ENCODE results near the gene CPNE6. TPM values are rescaled to one million over a fixed set of nuclear protein-coding genes. Genes with fewer than 3 reads are reported as not detected.

CPNE6 gene
- total and polyA plus RNA-seq, 2 of the 13 experiments (the other 11 are each of a cell fraction or from before 2014, with no cell fraction given): not detected

- Histone ChIP-seq H3K27ac (ENCODE audit: extremely low read length, insufficient read depth, low read length) (no peak overlapping the region), H3K4me2 (ENCODE audit: low read depth, low read length) (no peak overlapping the region), H3K4me3 (replicated peaks in 1 of 3; ENCODE audit: insufficient read depth in 1 of 3, low read depth in 2 of 3, low read length in 3 of 3) (no peak overlapping the region), H3K9ac (ENCODE audit: insufficient read depth, low read depth, low read length) (no peak overlapping the region), H3K27me3 (ENCODE audit: control insufficient read depth in 1 of 2, insufficient read depth in 2 of 2, low read length in 2 of 2) (peaks cover 0 to 9% of the 10 kb centered on the region in 2 experiments; a peak in 1 of 5 replicates), H4K20me1 (ENCODE audit: insufficient read depth, low read length) (0 out of 2 replicates have a peak, but pooled peaks cover 4% of the 10 kb centered on the region), H3K79me2 (ENCODE audit: insufficient read depth, low read length) (peaks cover 26% of the 10 kb centered on the region), H2AFZ (ENCODE audit: low read length) (no peak overlapping the region), H3K9me3 (ENCODE audit: low read length) (no peaks in the 10 kb centered on the region), H3K4me1 (ENCODE audit: insufficient read depth, low read length) (peaks cover 67% of the 10 kb centered on the region), H3K36me3 (replicated peaks in 1 of 2; ENCODE audit: control insufficient read depth in 1 of 2, insufficient read depth in 2 of 2, low read length in 2 of 2) (peaks cover 6 to 8% of the 10 kb centered on the region in 2 experiments)
- CTCF ChIA-PET (ENCODE audit: low intra/inter-chr PET ratio, low total read pairs): interaction anchor here (0.6 to 4.2 kb wide), 5 partner anchors 14 to 78 kb away, joined by 3 to 109 read pairs (median 31); no protein-coding TSS in a partner anchor
- in situ Hi-C loops (cut with HindIII; ENCODE audit: extremely low pct_ligation_motif_present, low pct_unique_long_range_greater_than_20kb) (loop anchor here (5.0 kb wide), 2 partner anchors 35 to 80 kb away; no protein-coding TSS in a partner anchor), intact Hi-C loops (cut with micrococcal nuclease; ENCODE audit: unreplicated experiment) (loop anchor here (5.0 kb wide), 2 partner anchors 110 to 480 kb away; no protein-coding TSS in a partner anchor)
- TF ChIP-seq MBNL3 (CRISPR knock-in tag; conservative IDR thresholded peaks at IDR 0.05): 0 out of 2 replicates have a peak, but pooled peaks have one; percentile 8
- no peak for TF ChIP-seq TBL1XR1 (IDR thresholded peaks at IDR 0.05; ENCODE audit: borderline replicate concordance, low read length, partially characterized antibody)
- no peak for TF ChIP-seq ZNF782 (CRISPR knock-in tag; IDR thresholded peaks at IDR 0.05; ENCODE audit: borderline replicate concordance)
- peak; percentile 30; the same call in 1 of the 2 replicates for TF ChIP-seq NR2F6 (IDR thresholded peaks at IDR 0.05)
- TF ChIP-seq NR2F6 (CRISPR knock-in tag; IDR thresholded peaks at IDR 0.05): no peak
- 0 out of 4 replicates have a peak, but pooled peaks of 1 of the 2 experiments have one; percentile 4 for TF ChIP-seq POLR2A (IDR thresholded peaks at IDR 0.05; ENCODE audit: insufficient read depth in 1 of 2, low read depth in 2 of 2, low read length in 2 of 2)
- TF ChIP-seq ZNF230 (CRISPR knock-in tag; IDR thresholded peaks at IDR 0.05): 0 out of 2 replicates have a peak, but pooled peaks have one; percentile 18
- no peak for TF ChIP-seq RFXANK (CRISPR knock-in tag; IDR thresholded peaks at IDR 0.05)
- no peak for TF ChIP-seq ETV6 (CRISPR knock-in tag; conservative IDR thresholded peaks at IDR 0.05)
- TF ChIP-seq ZC3H4 (CRISPR knock-in tag; IDR thresholded peaks at IDR 0.05; ENCODE audit: borderline replicate concordance): peak; percentile 40; the same call in 1 of the 2 replicates
- no peak for TF ChIP-seq JUNB (CRISPR knock-in tag; IDR thresholded peaks at IDR 0.05; ENCODE audit: borderline replicate concordance)
- no peak for TF ChIP-seq CCAR2 (optimal IDR thresholded peaks at IDR 0.05; ENCODE audit: low read depth, low read length)
- TF ChIP-seq ZNF512 (CRISPR knock-in tag; IDR thresholded peaks at IDR 0.05): no peak
- TF ChIP-seq BRF2 (CRISPR knock-in tag; IDR thresholded peaks at IDR 0.05): peak; percentile 12; the same call in 1 of the 2 replicates
- no peak for TF ChIP-seq ZNF619 (CRISPR knock-in tag; IDR thresholded peaks at IDR 0.05)
- TF ChIP-seq CTCF (CRISPR knock-in tag; IDR thresholded peaks at IDR 0.05): peak; percentile 40
- 0 out of 2 replicates have a peak, but pooled peaks have one; percentile 44 for TF ChIP-seq ZNF543 (CRISPR knock-in tag; IDR thresholded peaks at IDR 0.05)
- TF ChIP-seq MIER2 (CRISPR knock-in tag; IDR thresholded peaks at IDR 0.05): no peak
- TF ChIP-seq KMT2A (CRISPR knock-in tag; IDR thresholded peaks at IDR 0.05): 0 out of 2 replicates have a peak, but pooled peaks have one; percentile 35
- 0 out of 2 replicates have a peak, but pooled peaks have one; percentile 22 for TF ChIP-seq ZSCAN22 (CRISPR knock-in tag; IDR thresholded peaks at IDR 0.05)
- no peak for TF ChIP-seq ZNF335 (CRISPR knock-in tag; IDR thresholded peaks at IDR 0.05)
- no peak for DNase-seq (ENCODE audit: low spot score)
- BruUV-seq (replicated peaks): no TSS peak
- ATAC-seq: no peak
- FAIRE-seq: no peak
- POLR2A ChIA-PET: interaction anchor here (1.0 to 14.4 kb wide), 12 partner anchors 11 to 460 kb away, joined by 3 to 627 read pairs (median 128); partner anchors contain the start of genes CARMIL3, CIDEB, DCAF11 and EMC9
Observed at GRCh38 chr14:24092110-24092504, 20.7 kb downstream of the CPNE6 start.

Measured in HepG2 (cell line).